HepG2 (cell line): ENCODE data around the gene REPIN1. TPM values are rescaled to one million over a fixed set of nuclear protein-coding genes. Genes with fewer than 3 reads are reported as not detected.

Experiments used
- AKNA ChIP-seq: sonication (generic); formaldehyde crosslinking; IDR thresholded peaks from 2 replicates; pipeline ENCODE4 v1.4.0; 2020; ENCODE audit warnings: missing genetic modification reagents, borderline replicate concordance
- ATF3 ChIP-seq: sonication (generic); formaldehyde crosslinking; IDR thresholded peaks from 2 replicates; pipeline ENCODE4 v1.4.0; 2020; ENCODE audit warnings: missing genetic modification reagents
- CEBPB ChIP-seq: IDR thresholded peaks from 2 replicates; pipeline ENCODE4 v1.6.1; 2011; ENCODE audit warnings: low read depth, low read length, improper control_type of control experiment, borderline replicate concordance
- FUBP1 ChIP-seq: sonication (generic); formaldehyde crosslinking; IDR thresholded peaks from 2 replicates; pipeline ENCODE4 v1.5.1; 2020; ENCODE audit warnings: missing genetic modification reagents, mild to moderate bottlenecking, borderline replicate concordance
- KLF11 ChIP-seq: IDR thresholded peaks from 2 replicates; pipeline ENCODE4 v1.6.1; 2016; ENCODE audit warnings: missing compliant biosample characterization
- MTERF4 ChIP-seq: sonication (generic); formaldehyde crosslinking; IDR thresholded peaks from 2 replicates; pipeline ENCODE4 v1.8.0; 2023; ENCODE audit warnings: mild to moderate bottlenecking, missing genetic modification reagents
- NAIF1 ChIP-seq: sonication (generic); formaldehyde crosslinking; IDR thresholded peaks from 2 replicates; pipeline ENCODE4 v1.5.0; 2020; ENCODE audit warnings: mild to moderate bottlenecking, missing genetic modification reagents, borderline replicate concordance
- NCOR1 ChIP-seq: fragments of 200-600 bp; sonication (generic); IDR thresholded peaks from 2 replicates; pipeline ENCODE4 v1.7.0; 2017; ENCODE audit warnings: antibody characterized with exemption, low read length, borderline replicate concordance
- SMARCE1 ChIP-seq: fragments of 450-650 bp; IDR thresholded peaks from 2 replicates; pipeline ENCODE4 v1.6.1; 2017; ENCODE audit warnings: borderline replicate concordance
- SOX13 ChIP-seq, 3 experiments: fragments of 450-650 bp in 1 of 3; sonication (generic) in 1 of 3; formaldehyde crosslinking in 1 of 3; IDR thresholded peaks in 2 of 3; conservative IDR thresholded peaks in 1 of 3; 2 replicates each; pipeline versions ENCODE4 v1.5.0 to v1.6.1; 2016 to 2020; ENCODE audit warnings: antibody characterized with exemption in 1 of 3, mild to moderate bottlenecking in 1 of 3, missing compliant biosample characterization in 1 of 3, missing genetic modification reagents in 1 of 3, moderate library complexity in 1 of 3
- TIGD3 ChIP-seq: sonication (generic); formaldehyde crosslinking; IDR thresholded peaks from 2 replicates; pipeline ENCODE4 v1.5.1; 2020; ENCODE audit warnings: mild to moderate bottlenecking, missing genetic modification reagents, borderline replicate concordance
- ZBTB21 ChIP-seq: sonication (generic); formaldehyde crosslinking; IDR thresholded peaks from 2 replicates; pipeline ENCODE4 v1.4.0; 2020; ENCODE audit warnings: missing genetic modification reagents
- ZNF740 ChIP-seq: sonication (generic); formaldehyde crosslinking; IDR thresholded peaks from 2 replicates; pipeline ENCODE4 v1.4.0; 2020; ENCODE audit warnings: missing genetic modification reagents
- ZNF883 ChIP-seq: sonication (generic); formaldehyde crosslinking; IDR thresholded peaks from 2 replicates; pipeline ENCODE4 v1.5.1; 2020; ENCODE audit warnings: mild to moderate bottlenecking, missing genetic modification reagents; ENCODE audit errors: not compliant biosample characterization
- polyA plus RNA-seq, 8 experiments: library from polyadenylated mRNA; depleted of rRNA in 3 of 8; stranded (reverse) in 7 of 8; unstranded in 1 of 8; fragments of >200 nt; fragmentation: Illumina TruSeq in 4 of 8; extraction: Trizol in 4 of 8; gene quantifications; 2 replicates each; pipeline versions ENCODE4 v1.2.1 to v1.2.3, GENCODE V29; 2011 to 2016; ENCODE audit warnings: low read depth in 4 of 8, missing spikeins in 1 of 8, mixed read lengths in 1 of 8; ENCODE audit not compliant: insufficient read depth in 1 of 8
- total RNA-seq, 5 experiments: library from RNA; depleted of rRNA; stranded (reverse); fragments of >200 nt; fragmentation: Illumina TruSeq; extraction: Trizol; gene quantifications; 2 replicates each; pipeline ENCODE4 v1.2.3, GENCODE V29; 2016; ENCODE audit warnings: low read depth in 1 of 5
- TF ChIP-seq, protein P1 (sequence below): sonication (generic); formaldehyde crosslinking; IDR thresholded peaks from 2 replicates; pipeline ENCODE4 v1.4.0; 2020; ENCODE audit warnings: missing genetic modification reagents

Gene REPIN1
- total and polyA plus RNA-seq, 2 of the 13 experiments (the other 11 are each of a cell fraction or from before 2014, with no cell fraction given): 69.9 to 108 TPM

GRCh38 chr7:150335108-150335773, 33.4 kb upstream of the REPIN1 start (continued):
- TF ChIP-seq SOX13 (IDR thresholded peaks at IDR 0.05) (no peak), SOX13 (CRISPR knock-in tag; conservative IDR thresholded peaks at IDR 0.05 in 1 of 2, IDR thresholded peaks at IDR 0.05 in 1 of 2) (no peak), ZNF740 (CRISPR knock-in tag) (peak; percentile 66), ZNF883 (CRISPR knock-in tag) (no peak), ATF3 (CRISPR knock-in tag) (no peak), NCOR1 (no peak), TIGD3 (CRISPR knock-in tag) (no peak), SMARCE1 (no peak), CEBPB (peak; percentile 74), FUBP1 (no peak), ZBTB21 (no peak), NAIF1 (CRISPR knock-in tag) (no peak), AKNA (no peak), MTERF4 (CRISPR knock-in tag) (no peak), KLF11 (CRISPR knock-in tag) (no peak)
- TF ChIP-seq, protein P1, sequence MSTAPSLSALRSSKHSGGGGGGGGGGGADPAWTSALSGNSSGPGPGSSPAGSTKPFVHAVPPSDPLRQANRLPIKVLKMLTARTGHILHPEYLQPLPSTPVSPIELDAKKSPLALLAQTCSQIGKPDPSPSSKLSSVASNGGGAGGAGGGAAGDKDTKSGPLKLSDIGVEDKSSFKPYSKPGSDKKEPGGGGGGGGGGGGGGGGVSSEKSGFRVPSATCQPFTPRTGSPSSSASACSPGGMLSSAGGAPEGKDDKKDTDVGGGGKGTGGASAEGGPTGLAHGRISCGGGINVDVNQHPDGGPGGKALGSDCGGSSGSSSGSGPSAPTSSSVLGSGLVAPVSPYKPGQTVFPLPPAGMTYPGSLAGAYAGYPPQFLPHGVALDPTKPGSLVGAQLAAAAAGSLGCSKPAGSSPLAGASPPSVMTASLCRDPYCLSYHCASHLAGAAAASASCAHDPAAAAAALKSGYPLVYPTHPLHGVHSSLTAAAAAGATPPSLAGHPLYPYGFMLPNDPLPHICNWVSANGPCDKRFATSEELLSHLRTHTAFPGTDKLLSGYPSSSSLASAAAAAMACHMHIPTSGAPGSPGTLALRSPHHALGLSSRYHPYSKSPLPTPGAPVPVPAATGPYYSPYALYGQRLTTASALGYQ (CRISPR knock-in tag): no peak
